Sigmoid colon (tissue), 7 donors: ENCODE data around the gene AGPAT2. TPM values are rescaled to one million over a fixed set of nuclear protein-coding genes. Genes with fewer than 3 reads are reported as not detected.
A peak's percentile ranks its signal among the peaks of the same experiment; 100 is the strongest.

Experiments
- DNase-seq: peaks from one replicate; pipeline ENCODE4 v3.0.0-alpha.2; 2019
- H3K27ac ChIP-seq, 4 donors: fragments of 200-600 bp; sonication (generic); one replicate each; pipeline ENCODE4 v1.5.1; 2016 to 2019; ENCODE audit warnings: mild to moderate bottlenecking in 1 of 4
- H3K27me3 ChIP-seq, 3 donors: fragments of 200-600 bp; sonication (generic); one replicate each; pipeline ENCODE4 v1.5.1; 2019; ENCODE audit warnings: mild to moderate bottlenecking in 1 of 3
- H3K36me3 ChIP-seq, 4 donors: fragments of 200-600 bp; sonication (generic); one replicate each; pipeline ENCODE4 v1.5.1; 2016 to 2019
- H3K4me1 ChIP-seq, 4 donors: fragments of 200-600 bp; sonication (generic); one replicate each; pipeline ENCODE4 v1.5.1; 2017 to 2019
- H3K4me3 ChIP-seq, 4 donors: fragments of 200-600 bp; sonication (generic); one replicate each; pipeline ENCODE4 v1.5.1; 2017 to 2019; ENCODE audit warnings: mild to moderate bottlenecking in 2 of 4, moderate library complexity in 1 of 4
- H3K9me3 ChIP-seq, 4 donors: fragments of 200-600 bp in 3 of 4; sonication (generic) in 3 of 4; one replicate each; pipeline versions ENCODE4 v1.5.1 to v1.6.1; 2013 to 2019
- CTCF ChIP-seq, 4 experiments: fragments of 450-650 bp in 3 of 4; fragments of 200-600 bp in 1 of 4; IDR thresholded peaks; one replicate each; pipeline ENCODE4 v1.5.1; 2016 to 2019; ENCODE audit warnings: antibody characterized with exemption in 4 of 4, mild to moderate bottlenecking in 3 of 4, moderate library complexity in 2 of 4
- EP300 ChIP-seq, 4 donors: sonication (generic); formaldehyde crosslinking; IDR thresholded peaks; one replicate each; pipeline ENCODE4 v1.6.1; 2017; ENCODE audit warnings: antibody characterized with exemption in 4 of 4
- POLR2A ChIP-seq, 2 donors: fragments of 450-650 bp; IDR thresholded peaks; one replicate each; pipeline ENCODE4 v1.6.1; 2016; ENCODE audit warnings: antibody characterized with exemption in 2 of 2, mild to moderate bottlenecking in 2 of 2, moderate library complexity in 2 of 2
- POLR2AphosphoS5 ChIP-seq, 4 donors: sonication (generic); formaldehyde crosslinking; IDR thresholded peaks; one replicate each; pipeline ENCODE4 v1.6.1; 2017; ENCODE audit warnings: antibody characterized with exemption in 4 of 4
- WGBS, 2 donors: extraction: QIAGEN DNeasy Blood & Tissue Kit; methylation state at CpG; one replicate each; pipeline ENCODE4 v1.1.7; 2013; 5-methylcytosine and 5-hydroxymethylcytosine counted together
- intact Hi-C: fragments of 100-400 bp; cut with DNase I; formaldehyde crosslinking; loops from one replicate; pipeline ENCODE4 v1.15.1; 2023
- polyA plus RNA-seq, 3 donors: library from polyadenylated mRNA; stranded (reverse); fragments of 200-250 nt; gene quantifications; one replicate each; pipeline ENCODE4 v1.2.3, GENCODE V29; 2013
- total RNA-seq, 4 donors: library from RNA; depleted of rRNA; stranded (reverse); fragments of >200 nt; gene quantifications; one replicate each; pipeline ENCODE4 v1.1.0, GENCODE V29; 2016
- donor health status: healthy with polysubstance abuse.
- donor health status: Bipolar disorder and iron deficiency.
- donor health status: healthy.

The AGPAT2 gene
- total and polyA plus RNA-seq, 7 donors: 28.0 to 345 (median 62.4) TPM

- H3K36me3 ChIP-seq: no peaks in the 10 kb centered on the region
- WGBS, 2 donors: 16 to 56% methylated on average over 25 of the region's 25 CpGs
- no peaks in the 10 kb centered on the region for H3K9me3 ChIP-seq
- no peak for DNase-seq
- intact Hi-C loops: loop anchor here (5.0 kb wide), 1 partner anchor 85 kb away; no protein-coding TSS in a partner anchor
- H3K4me3 ChIP-seq: no peak overlapping the region
- no peak for TF ChIP-seq POLR2A (IDR thresholded peaks at IDR 0.05)
- TF ChIP-seq EP300 (IDR thresholded peaks at IDR 0.05): no peak
- TF ChIP-seq CTCF (IDR thresholded peaks at IDR 0.05): no peak
- TF ChIP-seq POLR2AphosphoS5 (IDR thresholded peaks at IDR 0.05): no peak
- peaks cover 0 to 34% (median 26%) of the 10 kb centered on the region in 4 donors for H3K4me1 ChIP-seq
- H3K27me3 ChIP-seq: peaks cover 0 to 5% (median 0%) of the 10 kb centered on the region in 3 donors
- H3K27ac ChIP-seq: no peak overlapping the region
Measured at GRCh38 chr9:136626740-136627642, 60.3 kb downstream of the AGPAT2 start.

DNA sequence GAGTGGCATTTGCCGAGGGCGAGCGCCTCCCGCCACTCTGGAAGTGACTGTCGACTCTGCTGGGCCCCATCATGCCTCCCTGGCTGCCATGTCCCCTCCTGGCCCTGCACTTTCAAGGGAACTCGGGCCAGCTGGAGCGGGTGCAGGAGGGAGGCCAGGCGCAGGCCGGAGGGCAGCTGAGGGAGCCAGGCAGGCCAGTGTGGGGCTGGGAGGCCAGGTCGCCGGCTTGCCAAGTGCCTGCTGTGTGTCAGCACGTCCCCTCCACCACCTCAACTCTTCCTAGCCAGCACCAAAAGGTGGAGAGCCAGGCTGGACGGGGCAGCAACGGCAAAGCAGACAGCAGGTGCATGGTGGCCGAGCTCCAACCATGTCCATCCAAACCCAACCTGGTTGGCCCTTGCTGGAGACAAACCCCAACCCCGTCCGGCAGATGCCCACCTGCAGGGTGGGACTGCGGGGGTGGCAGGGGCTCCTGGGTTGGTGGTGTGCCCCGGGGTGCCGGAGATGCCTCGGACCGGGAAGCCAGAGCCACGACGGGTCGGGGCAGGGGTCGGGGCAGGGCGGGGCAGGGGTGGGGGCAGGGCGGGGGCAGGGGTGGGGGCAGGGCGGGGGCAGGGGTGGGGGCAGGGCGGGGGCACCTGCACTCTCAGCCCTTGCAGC is 61.1 kb downstream of the AGPAT2 start:
- WGBS, 2 donors: 22 to 72% methylated on average over 30 of the region's 30 CpGs
- DNase-seq: no peak
- no peak for TF ChIP-seq POLR2AphosphoS5 (IDR thresholded peaks at IDR 0.05)
- no peak for TF ChIP-seq CTCF (IDR thresholded peaks at IDR 0.05)
- no peak for TF ChIP-seq EP300 (IDR thresholded peaks at IDR 0.05)
- TF ChIP-seq POLR2A (IDR thresholded peaks at IDR 0.05): no peak
- H3K4me1 ChIP-seq: peaks cover 0 to 34% (median 26%) of the 10 kb centered on the region in 4 donors
- H3K9me3 ChIP-seq: no peaks in the 10 kb centered on the region
- H3K4me3 ChIP-seq: no peak overlapping the region
- H3K27me3 ChIP-seq: no peaks in the 10 kb centered on the region
- intact Hi-C loops: loop anchor here (5.0 kb wide), 1 partner anchor 84 kb away; no protein-coding TSS in a partner anchor
- no peaks in the 10 kb centered on the region for H3K36me3 ChIP-seq
- no peak overlapping the region for H3K27ac ChIP-seq

GRCh38 chr9:136625101-136626065 is 61.9 kb downstream of the AGPAT2 start:
- no peak overlapping the region for H3K4me3 ChIP-seq

More at GRCh38 chr9:136625101-136626065, 61.9 kb downstream of the AGPAT2 start:
- WGBS, 2 donors: 8 to 33% methylated on average over 19 of the region's 19 CpGs
- TF ChIP-seq EP300 (IDR thresholded peaks at IDR 0.05) (no peak), CTCF (IDR thresholded peaks at IDR 0.05) (peak; percentile 32 to 57 (median 54)), POLR2AphosphoS5 (IDR thresholded peaks at IDR 0.05) (peak in 3 of 4 donors; percentile 46 to 56 (median 47)), POLR2A (IDR thresholded peaks at IDR 0.05) (no peak)
- intact Hi-C loops: loop anchor here (5.0 kb wide), 1 partner anchor 83 kb away; no protein-coding TSS in a partner anchor
- Histone ChIP-seq H3K27me3 (no peaks in the 10 kb centered on the region), H3K4me1 (peaks cover 0 to 29% (median 25%) of the 10 kb centered on the region in 4 donors), H3K27ac (peak overlapping the region in 3 of 4 donors; percentile 20 to 41 (median 30)), H3K9me3 (no peaks in the 10 kb centered on the region), H3K36me3 (no peaks in the 10 kb centered on the region)
- peak; percentile 88 for DNase-seq
